Measurements from ENCODE around the gene RALGPS1.

The RALGPS1 gene

GRCh38 chr9:127084076-127085039, 169.8 kb downstream of the RALGPS1 start:
- no peak for DNase-seq

DNA sequence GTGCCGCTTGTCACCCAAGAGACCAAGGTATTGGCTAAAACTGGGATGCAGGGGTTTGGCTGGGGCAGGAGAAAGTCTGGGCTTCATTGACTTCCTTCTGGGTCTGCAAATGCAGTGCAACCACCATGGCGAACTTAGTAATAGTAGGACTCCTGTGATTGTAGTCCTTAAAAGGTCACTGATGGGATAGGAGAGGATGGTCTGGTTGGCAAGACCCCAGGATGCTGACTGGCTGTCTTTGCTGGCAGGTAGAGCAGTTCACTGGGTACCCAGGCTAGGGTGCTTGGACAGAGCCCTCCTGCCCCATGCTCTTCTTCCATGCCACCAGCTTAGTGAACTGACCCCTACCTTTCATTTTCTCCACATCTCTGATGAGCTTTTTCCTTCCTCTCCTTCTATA, 170.6 kb downstream of the RALGPS1 start:
- no peak for DNase-seq

GRCh38 chr9:127086771-127087170, 172.2 kb downstream of the RALGPS1 start:
- DNase-seq = no peak

DNA sequence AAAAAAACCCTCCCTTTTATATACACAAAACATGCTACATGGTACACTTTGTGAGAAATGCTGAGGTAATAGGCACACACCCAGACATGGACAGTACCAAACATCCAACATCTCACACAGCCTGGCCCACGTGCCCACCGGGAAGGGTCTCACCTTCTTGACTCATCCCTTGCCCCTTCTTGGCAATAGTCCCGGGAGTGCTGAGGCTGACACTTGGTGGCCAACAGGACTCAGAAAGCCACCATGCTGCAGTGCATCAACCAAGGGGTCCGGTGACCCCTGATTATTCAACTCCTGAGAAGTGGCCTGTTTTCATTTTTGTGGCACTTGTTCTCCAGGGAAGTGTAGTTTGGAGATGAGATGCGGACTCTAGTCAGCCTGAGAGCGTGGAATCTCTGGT, 172.8 kb downstream of the RALGPS1 start:
- DNase-seq = no peak

DNA sequence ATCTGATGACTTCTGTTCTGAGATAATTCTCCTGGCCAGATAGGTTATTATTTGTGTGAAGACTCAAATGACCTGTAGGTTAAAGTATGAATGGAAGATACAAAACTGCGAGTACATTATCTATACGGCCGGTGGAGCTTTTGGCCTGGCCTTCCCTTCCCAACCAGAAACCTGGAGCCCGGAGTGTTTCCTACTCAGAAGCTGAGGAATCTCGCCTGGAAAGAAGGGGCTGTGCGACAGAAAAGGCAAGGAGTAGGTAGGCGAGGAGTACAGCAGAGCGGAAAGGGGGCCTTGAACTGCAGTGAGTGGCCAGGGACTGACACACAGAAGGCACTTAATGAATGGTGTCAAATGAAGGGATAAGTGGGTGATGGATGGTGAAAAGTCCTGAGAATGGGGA, 173.3 kb downstream of the RALGPS1 start:
- DNase-seq = no peak

- no peak for DNase-seq
Measured at GRCh38 chr9:127088724-127089615, 174.4 kb downstream of the RALGPS1 start.

- DNase-seq = no peak
Measured at GRCh38 chr9:127089631-127090081, 175.1 kb downstream of the RALGPS1 start.

GRCh38 chr9:127090341-127090985, 175.9 kb downstream of the RALGPS1 start:
- no peak for DNase-seq

DNA sequence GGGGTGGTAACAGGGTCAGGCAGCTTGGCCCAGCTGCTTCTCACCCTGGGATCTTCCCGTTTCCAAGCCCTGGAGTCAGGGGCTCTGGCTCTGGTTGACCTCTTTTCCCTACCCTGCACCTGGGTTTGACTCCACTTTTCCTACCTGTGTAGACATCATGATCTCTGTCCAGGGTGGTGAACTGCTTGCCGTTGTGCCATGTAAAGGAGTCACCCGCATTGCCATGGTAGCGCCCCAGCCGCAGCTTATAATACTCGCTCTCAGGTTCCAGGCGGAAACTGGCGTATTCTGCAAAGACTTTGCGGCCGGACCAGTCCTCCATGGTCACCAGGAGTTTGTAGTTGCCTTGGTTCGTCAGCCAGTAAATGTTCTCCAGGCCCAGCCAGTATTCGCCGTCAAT, 176.9 kb downstream of the RALGPS1 start:
- no peak for DNase-seq

- DNase-seq = no peak
Measured at GRCh38 chr9:127092041-127092608, 177.5 kb downstream of the RALGPS1 start.

DNA sequence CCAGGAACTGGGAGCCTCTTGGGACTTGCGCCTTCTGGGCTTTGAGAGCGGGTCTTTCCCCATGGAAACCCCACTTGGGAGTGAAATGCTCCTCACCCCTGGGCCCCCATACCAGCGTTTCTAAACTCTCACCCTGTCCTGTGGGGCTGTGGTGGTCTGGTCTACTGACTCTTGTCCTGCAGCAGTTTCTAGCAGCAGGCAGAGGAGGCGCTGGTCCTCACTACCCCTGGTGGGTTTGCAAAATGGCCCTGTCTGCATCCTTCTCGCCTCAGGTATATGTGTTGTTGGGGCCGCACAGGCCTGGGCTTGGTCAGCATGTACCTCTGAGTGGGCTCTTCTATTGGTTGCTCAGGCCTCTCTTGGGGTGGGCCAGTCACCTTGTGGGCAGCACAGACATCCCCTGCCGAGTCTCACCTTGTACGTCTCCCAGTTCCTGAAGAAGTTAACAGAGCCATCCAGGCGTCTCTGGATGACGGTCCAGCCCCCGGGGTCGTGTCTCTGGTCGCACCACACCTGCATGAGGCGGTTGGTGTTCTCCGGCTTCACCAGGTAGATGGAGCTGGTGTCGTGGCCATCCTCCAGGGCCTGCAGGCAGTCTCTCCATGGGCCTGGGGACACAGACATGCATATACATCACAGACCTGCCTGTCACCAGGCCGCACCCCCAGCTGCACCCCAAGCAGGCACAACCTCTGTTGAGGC, 178.9 kb downstream of the RALGPS1 start:
- DNase-seq = no peak

DNA sequence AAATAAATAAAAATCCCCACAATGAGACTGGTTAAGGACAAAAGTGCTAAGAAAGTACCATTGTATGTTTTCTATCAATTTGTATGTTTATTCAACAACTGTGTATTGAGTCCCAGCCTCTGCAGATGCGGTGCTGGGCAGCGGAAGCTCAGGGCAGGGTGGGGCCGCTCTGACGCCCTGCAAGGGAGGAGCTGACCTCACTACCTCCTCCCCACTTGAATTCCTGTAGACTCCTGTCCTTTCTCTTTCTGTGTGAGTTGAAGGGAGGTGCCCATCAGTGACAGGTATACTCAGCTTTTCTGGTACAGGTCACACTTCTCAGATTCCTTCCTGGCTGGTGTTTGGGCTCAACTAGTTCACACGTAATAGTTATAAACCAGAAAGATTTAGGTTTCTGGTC, 180.8 kb downstream of the RALGPS1 start:
- DNase-seq = no peak

GRCh38 chr9:127096208-127096607, 181.6 kb downstream of the RALGPS1 start:
- no peak for DNase-seq

DNA sequence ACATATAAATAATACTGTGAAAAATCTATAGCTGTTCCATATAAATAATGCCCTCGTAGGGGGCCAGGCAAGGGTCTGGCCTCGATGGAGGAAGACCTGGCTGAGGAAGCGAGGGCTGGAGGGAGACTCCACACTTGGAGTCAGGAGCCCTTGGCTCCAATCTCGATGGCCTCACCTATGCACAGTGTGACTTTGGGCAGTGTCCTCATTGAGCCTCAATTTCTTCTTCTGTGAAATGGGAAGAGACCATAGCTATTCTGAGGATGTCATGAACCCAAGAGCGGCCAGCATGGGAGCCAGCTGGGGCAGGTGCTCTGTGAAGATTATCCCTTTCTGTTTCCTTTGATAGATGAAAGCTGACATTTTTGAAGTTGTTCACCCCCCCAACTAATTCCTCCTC, 183.1 kb downstream of the RALGPS1 start:
- no peak for DNase-seq

GRCh38 chr9:127098916-127099553, 184.5 kb downstream of the RALGPS1 start:
- no peak for DNase-seq

- DNase-seq = no peak
Measured at GRCh38 chr9:127099664-127100063, 185.1 kb downstream of the RALGPS1 start.

- DNase-seq = no peak
Measured at GRCh38 chr9:127102176-127102575, 187.6 kb downstream of the RALGPS1 start.

DNA sequence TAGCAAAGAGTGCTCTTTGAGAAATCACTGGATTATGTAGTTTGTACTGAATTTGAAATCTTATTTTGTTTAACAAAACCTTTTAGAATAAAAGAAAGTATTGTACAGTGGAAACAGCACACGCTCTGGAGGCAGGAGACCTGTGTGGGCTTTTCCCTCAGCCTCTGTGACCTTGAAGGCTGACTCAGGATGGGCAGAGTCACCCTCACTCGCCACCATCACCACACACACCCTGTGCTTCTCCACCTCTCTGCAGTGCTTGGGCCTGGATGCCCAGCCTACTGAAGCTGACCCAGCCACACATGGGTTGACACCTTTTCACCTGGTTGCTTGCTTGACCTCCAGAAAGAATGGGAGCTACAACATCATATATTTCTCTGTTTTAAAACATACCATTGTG, 188.2 kb downstream of the RALGPS1 start:
- DNase-seq = no peak

DNA sequence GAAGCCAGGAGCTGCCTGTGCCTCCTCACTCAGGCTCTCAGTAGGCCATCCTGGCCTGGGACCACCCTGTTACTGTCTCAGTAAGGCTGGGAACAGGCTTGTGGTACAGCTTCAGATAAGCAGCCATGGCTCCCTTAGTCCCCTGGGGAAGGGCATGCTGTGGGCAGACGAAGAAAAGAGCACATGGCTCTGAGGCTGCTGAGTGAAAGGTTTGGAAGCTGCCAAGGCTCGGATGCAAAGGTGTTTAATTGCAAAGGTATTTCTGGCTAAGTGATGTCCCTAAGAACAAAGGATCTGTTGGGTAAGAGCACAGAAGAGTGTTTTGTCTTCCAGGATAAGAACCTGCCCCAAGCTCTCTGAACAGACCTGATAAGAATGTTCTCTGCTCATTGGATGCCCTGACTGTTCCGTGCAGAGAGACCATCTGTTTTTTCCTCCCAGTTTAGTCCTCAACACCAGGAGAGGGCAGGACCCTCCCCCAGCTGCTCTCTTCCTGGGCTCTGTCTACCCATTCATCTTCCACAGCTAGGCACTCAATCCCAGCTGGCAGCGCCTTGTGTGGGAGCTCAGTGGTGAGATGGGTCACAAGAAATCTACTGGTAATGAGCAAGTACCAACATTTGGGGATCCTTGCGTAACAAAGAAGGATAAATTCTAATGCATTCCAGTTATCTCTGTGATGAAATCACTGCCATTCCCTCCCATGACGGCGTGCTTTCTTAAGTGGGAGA, 190.2 kb downstream of the RALGPS1 start:
- DNase-seq = no peak

GRCh38 chr9:127105805-127106465, 191.4 kb downstream of the RALGPS1 start:
- no peak for DNase-seq

Measured in NCI-H1436 (cell line).